ENCODE data around the gene FAM156A.
A peak's percentile ranks its signal among the peaks of the same experiment; 100 is the strongest.
"Not testable (repeated sequence)": the region's sequence is repeated elsewhere in the genome, so short reads cannot be mapped to it uniquely, and the experiment has no call there.

Gene FAM156A

GRCh38 chrX:52949884-52950283 lies 8.4 kb downstream of the FAM156A start:
- in situ Hi-C loops (cut with MboI; ENCODE audit: low sequenced_read_pairs, unreplicated experiment): not testable (repeated sequence)

GRCh38 chrX:52949325-52949724 lies 9.0 kb downstream of the FAM156A start:
- DNase-seq (ENCODE audit: low spot score); in situ Hi-C loops (cut with MboI; ENCODE audit: low sequenced_read_pairs, unreplicated experiment): not testable (repeated sequence)

More at GRCh38 chrX:52949884-52950283, 8.4 kb downstream of the FAM156A start:
- DNase-seq (ENCODE audit: low spot score): not testable (repeated sequence)

- in situ Hi-C loops (cut with MboI; ENCODE audit: low sequenced_read_pairs, unreplicated experiment): not testable (repeated sequence)
Observed at GRCh38 chrX:52948265-52948664, 10.1 kb downstream of the FAM156A start.

GRCh38 chrX:52947501-52947900 lies 10.8 kb downstream of the FAM156A start:
- in situ Hi-C loops (cut with MboI; ENCODE audit: low sequenced_read_pairs, unreplicated experiment); DNase-seq (ENCODE audit: low spot score): not testable (repeated sequence)

More at GRCh38 chrX:52948265-52948664, 10.1 kb downstream of the FAM156A start:
- not testable (repeated sequence) for DNase-seq (ENCODE audit: low spot score)

- DNase-seq (ENCODE audit: low spot score); in situ Hi-C loops (cut with MboI; ENCODE audit: low sequenced_read_pairs, unreplicated experiment): not testable (repeated sequence)
Observed at GRCh38 chrX:52945838-52946494, 12.4 kb downstream of the FAM156A start.

GRCh38 chrX:52941728-52942127 lies 16.6 kb downstream of the FAM156A start:
- in situ Hi-C loops (cut with MboI; ENCODE audit: low sequenced_read_pairs, unreplicated experiment); DNase-seq (ENCODE audit: low spot score): not testable (repeated sequence)

GRCh38 chrX:52940704-52941103 lies 17.6 kb downstream of the FAM156A start:
- DNase-seq (ENCODE audit: low spot score); in situ Hi-C loops (cut with MboI; ENCODE audit: low sequenced_read_pairs, unreplicated experiment): not testable (repeated sequence)

GRCh38 chrX:52935470-52935784 lies 22.9 kb downstream of the FAM156A start:
- DNase-seq (ENCODE audit: low spot score); in situ Hi-C loops (cut with MboI; ENCODE audit: low sequenced_read_pairs, unreplicated experiment): not testable (repeated sequence)

- in situ Hi-C loops (cut with MboI; ENCODE audit: low sequenced_read_pairs, unreplicated experiment): no loop called here
- TF ChIP-seq CTCF (IDR thresholded peaks at IDR 0.05; ENCODE audit: borderline replicate concordance, control extremely low read depth, extremely low read depth, insufficient read depth, missing control alignments): peak; percentile 83
- DNase-seq (ENCODE audit: low spot score): peak; percentile 89
Observed at GRCh38 chrX:52934704-52935469, 23.4 kb downstream of the FAM156A start.

GRCh38 chrX:52933976-52934703 lies 24.2 kb downstream of the FAM156A start:
- TF ChIP-seq CTCF (IDR thresholded peaks at IDR 0.05; ENCODE audit: borderline replicate concordance, control extremely low read depth, extremely low read depth, insufficient read depth, missing control alignments): no peak
- in situ Hi-C loops (cut with MboI; ENCODE audit: low sequenced_read_pairs, unreplicated experiment): no loop called here
- DNase-seq (ENCODE audit: low spot score): peak; percentile 66

GRCh38 chrX:52933213-52933612 lies 25.1 kb downstream of the FAM156A start:
- no peak for TF ChIP-seq CTCF (IDR thresholded peaks at IDR 0.05; ENCODE audit: borderline replicate concordance, control extremely low read depth, extremely low read depth, insufficient read depth, missing control alignments)
- in situ Hi-C loops (cut with MboI; ENCODE audit: low sequenced_read_pairs, unreplicated experiment): no loop called here
- no peak for DNase-seq (ENCODE audit: low spot score)

- in situ Hi-C loops (cut with MboI; ENCODE audit: low sequenced_read_pairs, unreplicated experiment); DNase-seq (ENCODE audit: low spot score): not testable (repeated sequence)
Observed at GRCh38 chrX:52930214-52930613, 28.1 kb downstream of the FAM156A start.
